Sigmoid colon (tissue), 4 donors: ENCODE results near the gene VPREB1.

Experiments
- EP300 ChIP-seq, 4 donors: sonication (generic); formaldehyde crosslinking; IDR thresholded peaks; one replicate each; pipeline ENCODE4 v1.6.1; 2017; ENCODE audit warnings: antibody characterized with exemption in 4 of 4
- POLR2A ChIP-seq, 2 donors: fragments of 450-650 bp; IDR thresholded peaks; one replicate each; pipeline ENCODE4 v1.6.1; 2016; ENCODE audit warnings: antibody characterized with exemption in 2 of 2, mild to moderate bottlenecking in 2 of 2, moderate library complexity in 2 of 2
- TF ChIP-seq, protein P1 (sequence below), 4 experiments: fragments of 450-650 bp in 3 of 4; fragments of 200-600 bp in 1 of 4; IDR thresholded peaks; one replicate each; pipeline ENCODE4 v1.5.1; 2016 to 2019; ENCODE audit warnings: antibody characterized with exemption in 4 of 4, mild to moderate bottlenecking in 3 of 4, moderate library complexity in 2 of 4

DNA sequence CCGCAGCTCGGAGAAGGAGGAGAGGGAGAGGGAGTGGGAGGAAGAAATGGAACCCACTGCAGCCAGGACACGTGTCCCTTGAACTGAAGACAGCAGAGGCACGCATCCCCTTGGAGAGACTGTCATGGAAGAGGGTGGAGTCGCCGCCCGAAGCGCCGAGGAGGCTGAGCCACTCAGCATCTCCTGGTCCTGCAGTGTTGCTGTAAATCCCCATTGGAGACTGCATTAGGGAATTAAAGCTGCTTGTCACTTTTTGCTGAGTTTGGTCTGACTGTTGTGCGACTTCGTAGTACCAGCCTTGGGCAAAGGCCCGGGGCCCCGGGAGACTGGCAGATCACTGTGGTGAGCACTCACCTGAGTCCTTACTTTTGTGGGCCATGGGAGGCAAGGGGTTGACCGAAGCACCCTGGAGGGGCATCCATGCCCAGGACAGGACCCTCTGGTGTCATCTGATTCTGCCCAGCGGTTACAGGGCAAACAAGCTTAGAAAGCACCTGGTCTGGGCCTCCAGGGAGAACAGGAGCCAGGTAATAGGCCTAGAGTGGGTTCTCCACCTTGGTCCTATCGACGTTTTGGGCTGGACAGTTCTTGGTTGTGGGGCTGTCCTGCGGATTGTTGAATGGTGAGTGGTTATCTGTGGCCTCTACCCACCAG, 797 bp downstream of the VPREB1 start:
- TF ChIP-seq, protein P1, sequence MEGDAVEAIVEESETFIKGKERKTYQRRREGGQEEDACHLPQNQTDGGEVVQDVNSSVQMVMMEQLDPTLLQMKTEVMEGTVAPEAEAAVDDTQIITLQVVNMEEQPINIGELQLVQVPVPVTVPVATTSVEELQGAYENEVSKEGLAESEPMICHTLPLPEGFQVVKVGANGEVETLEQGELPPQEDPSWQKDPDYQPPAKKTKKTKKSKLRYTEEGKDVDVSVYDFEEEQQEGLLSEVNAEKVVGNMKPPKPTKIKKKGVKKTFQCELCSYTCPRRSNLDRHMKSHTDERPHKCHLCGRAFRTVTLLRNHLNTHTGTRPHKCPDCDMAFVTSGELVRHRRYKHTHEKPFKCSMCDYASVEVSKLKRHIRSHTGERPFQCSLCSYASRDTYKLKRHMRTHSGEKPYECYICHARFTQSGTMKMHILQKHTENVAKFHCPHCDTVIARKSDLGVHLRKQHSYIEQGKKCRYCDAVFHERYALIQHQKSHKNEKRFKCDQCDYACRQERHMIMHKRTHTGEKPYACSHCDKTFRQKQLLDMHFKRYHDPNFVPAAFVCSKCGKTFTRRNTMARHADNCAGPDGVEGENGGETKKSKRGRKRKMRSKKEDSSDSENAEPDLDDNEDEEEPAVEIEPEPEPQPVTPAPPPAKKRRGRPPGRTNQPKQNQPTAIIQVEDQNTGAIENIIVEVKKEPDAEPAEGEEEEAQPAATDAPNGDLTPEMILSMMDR (IDR thresholded peaks at IDR 0.05) = no peak
- TF ChIP-seq POLR2A (IDR thresholded peaks at IDR 0.05) (no peak), EP300 (IDR thresholded peaks at IDR 0.05) (no peak)
